Measurements from ENCODE around the gene PRKAR1B. TPM values are rescaled to one million over a fixed set of nuclear protein-coding genes. Genes with fewer than 3 reads are reported as not detected.

PRKAR1B gene
- total RNA-seq, 1 experiment from 2014 or later = 51.7 TPM

DNA sequence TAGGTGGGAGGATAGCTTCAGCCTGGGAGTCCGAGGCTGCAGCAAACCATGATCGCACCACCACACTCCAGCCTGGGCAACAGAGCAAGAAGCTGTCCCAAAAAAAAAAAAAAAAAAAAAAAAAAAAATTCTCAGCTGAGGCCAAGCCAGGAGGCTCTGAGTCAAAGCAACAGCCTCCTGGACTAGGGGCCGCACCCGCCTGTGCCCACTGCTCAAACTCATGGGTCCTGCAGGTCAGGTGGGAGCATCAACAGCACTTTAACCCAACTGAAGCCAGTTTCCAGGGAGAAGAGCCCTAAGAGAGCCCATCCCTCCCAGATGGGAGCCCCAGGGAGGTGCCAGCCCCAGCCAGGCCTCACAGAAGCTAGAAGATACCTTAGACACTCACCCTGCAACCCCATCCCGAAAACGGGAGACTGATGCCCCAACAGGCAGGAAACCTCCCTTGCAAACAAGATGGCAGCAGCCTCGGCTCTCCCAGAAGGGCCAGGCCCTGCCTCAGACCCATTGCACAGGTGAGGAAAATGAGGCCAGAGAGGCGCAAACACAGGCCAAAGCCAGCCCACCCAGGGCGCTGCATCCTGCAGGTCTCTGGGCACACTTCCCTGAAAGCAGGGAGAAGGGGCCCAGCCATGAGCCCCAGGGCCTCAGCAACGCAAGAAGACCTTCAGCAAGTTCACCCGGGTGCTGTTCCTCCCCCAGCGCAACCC, 218.5 kb downstream of the PRKAR1B start:
- CTCF ChIA-PET = no interaction called here
- no peaks in the 10 kb centered on the region for H3K9me3 ChIP-seq (ENCODE audit: insufficient read depth, low read depth)
- H3K9me2 ChIP-seq (ENCODE audit: insufficient read depth) = no peaks in the 10 kb centered on the region
- no peak overlapping the region for H3K4me2 ChIP-seq
- H3K79me2 ChIP-seq (ENCODE audit: low read depth) = peaks cover 4% of the 10 kb centered on the region; the same call in 1 of the 2 replicates
- POLR2A ChIA-PET (ENCODE audit: unreplicated experiment) = no interaction called here
- peaks cover 31% of the 10 kb centered on the region for H4K20me1 ChIP-seq (ENCODE audit: insufficient read depth)
- H3K27me3 ChIP-seq (ENCODE audit: insufficient read depth, low read depth) = no peaks in the 10 kb centered on the region
- H3F3A ChIP-seq (ENCODE audit: insufficient read depth, low read depth) = peaks cover 10% of the 10 kb centered on the region; the same call in 1 of the 2 replicates
- no TSS peak for BruUV-seq (replicated peaks)
- H2AFZ ChIP-seq = no peak overlapping the region
- intact Hi-C loops (cut with micrococcal nuclease; ENCODE audit: unreplicated experiment) = no loop called here
- TF ChIP-seq, protein P1, sequence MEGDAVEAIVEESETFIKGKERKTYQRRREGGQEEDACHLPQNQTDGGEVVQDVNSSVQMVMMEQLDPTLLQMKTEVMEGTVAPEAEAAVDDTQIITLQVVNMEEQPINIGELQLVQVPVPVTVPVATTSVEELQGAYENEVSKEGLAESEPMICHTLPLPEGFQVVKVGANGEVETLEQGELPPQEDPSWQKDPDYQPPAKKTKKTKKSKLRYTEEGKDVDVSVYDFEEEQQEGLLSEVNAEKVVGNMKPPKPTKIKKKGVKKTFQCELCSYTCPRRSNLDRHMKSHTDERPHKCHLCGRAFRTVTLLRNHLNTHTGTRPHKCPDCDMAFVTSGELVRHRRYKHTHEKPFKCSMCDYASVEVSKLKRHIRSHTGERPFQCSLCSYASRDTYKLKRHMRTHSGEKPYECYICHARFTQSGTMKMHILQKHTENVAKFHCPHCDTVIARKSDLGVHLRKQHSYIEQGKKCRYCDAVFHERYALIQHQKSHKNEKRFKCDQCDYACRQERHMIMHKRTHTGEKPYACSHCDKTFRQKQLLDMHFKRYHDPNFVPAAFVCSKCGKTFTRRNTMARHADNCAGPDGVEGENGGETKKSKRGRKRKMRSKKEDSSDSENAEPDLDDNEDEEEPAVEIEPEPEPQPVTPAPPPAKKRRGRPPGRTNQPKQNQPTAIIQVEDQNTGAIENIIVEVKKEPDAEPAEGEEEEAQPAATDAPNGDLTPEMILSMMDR (conservative IDR thresholded peaks at IDR 0.05) = no peak
- TF ChIP-seq EZH2 (IDR thresholded peaks at IDR 0.05; ENCODE audit: low read depth) = no peak
- H3K27ac ChIP-seq = no peak overlapping the region
- no peak for DNase-seq
- H3K4me1 ChIP-seq (replicated peaks; ENCODE audit: insufficient read depth) = no peaks in the 10 kb centered on the region
- no peak overlapping the region for H3K4me3 ChIP-seq
- H3K36me3 ChIP-seq (ENCODE audit: low read depth) = 0 out of 2 replicates have a peak, but pooled peaks cover 6% of the 10 kb centered on the region

DNA sequence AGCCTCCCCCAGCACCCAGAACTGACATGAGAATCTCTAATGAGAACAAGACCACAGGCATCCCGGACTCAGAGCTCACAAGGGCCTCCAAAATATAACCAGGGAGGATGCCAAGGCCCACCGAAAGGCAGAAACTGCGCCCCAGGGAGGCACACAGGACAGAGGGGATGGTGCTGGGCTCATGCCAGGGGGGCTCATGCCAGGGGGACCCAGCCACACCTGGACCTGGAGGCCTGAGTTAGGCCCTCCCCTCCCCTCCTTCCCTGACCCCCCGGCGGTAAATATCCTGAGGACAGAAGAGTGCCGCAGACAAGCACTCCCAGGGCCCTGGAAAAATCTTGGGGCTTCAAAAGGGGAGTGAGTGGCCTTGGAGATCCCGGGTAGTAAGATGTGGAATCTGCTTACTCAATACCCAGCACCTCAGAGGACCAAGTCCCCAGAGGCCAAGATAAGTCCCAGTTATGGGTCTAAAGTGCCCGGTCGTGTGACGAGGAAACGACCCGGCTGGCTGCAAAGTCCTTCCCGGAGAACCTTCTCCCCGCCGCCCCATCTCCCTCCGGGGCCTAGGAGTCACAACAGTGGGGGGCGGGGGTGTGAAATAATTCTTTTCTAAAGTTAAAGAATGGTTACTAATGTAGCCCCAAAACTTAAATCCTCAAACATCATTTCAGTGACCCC, 219.3 kb downstream of the PRKAR1B start:
- Histone ChIP-seq H4K20me1 (ENCODE audit: insufficient read depth) (peaks cover 23% of the 10 kb centered on the region), H3K79me2 (ENCODE audit: low read depth) (no peaks in the 10 kb centered on the region), H2AFZ (no peak overlapping the region), H3K9me3 (ENCODE audit: insufficient read depth, low read depth) (no peaks in the 10 kb centered on the region), H3F3A (ENCODE audit: insufficient read depth, low read depth) (peaks cover 10% of the 10 kb centered on the region; the same call in 1 of the 2 replicates), H3K4me2 (no peak overlapping the region), H3K27ac (no peak overlapping the region), H3K9me2 (ENCODE audit: insufficient read depth) (no peaks in the 10 kb centered on the region), H3K27me3 (ENCODE audit: insufficient read depth, low read depth) (no peaks in the 10 kb centered on the region), H3K4me3 (no peak overlapping the region), H3K4me1 (replicated peaks; ENCODE audit: insufficient read depth) (no peaks in the 10 kb centered on the region), H3K36me3 (ENCODE audit: low read depth) (0 out of 2 replicates have a peak, but pooled peaks cover 6% of the 10 kb centered on the region)
- TF ChIP-seq, protein P1 (conservative IDR thresholded peaks at IDR 0.05) = no peak
- no peak for TF ChIP-seq EZH2 (IDR thresholded peaks at IDR 0.05; ENCODE audit: low read depth)
- CTCF ChIA-PET = no interaction called here
- no TSS peak for BruUV-seq (replicated peaks)
- no peak for DNase-seq
- intact Hi-C loops (cut with micrococcal nuclease; ENCODE audit: unreplicated experiment) = no loop called here
- POLR2A ChIA-PET (ENCODE audit: unreplicated experiment) = no interaction called here

DNA sequence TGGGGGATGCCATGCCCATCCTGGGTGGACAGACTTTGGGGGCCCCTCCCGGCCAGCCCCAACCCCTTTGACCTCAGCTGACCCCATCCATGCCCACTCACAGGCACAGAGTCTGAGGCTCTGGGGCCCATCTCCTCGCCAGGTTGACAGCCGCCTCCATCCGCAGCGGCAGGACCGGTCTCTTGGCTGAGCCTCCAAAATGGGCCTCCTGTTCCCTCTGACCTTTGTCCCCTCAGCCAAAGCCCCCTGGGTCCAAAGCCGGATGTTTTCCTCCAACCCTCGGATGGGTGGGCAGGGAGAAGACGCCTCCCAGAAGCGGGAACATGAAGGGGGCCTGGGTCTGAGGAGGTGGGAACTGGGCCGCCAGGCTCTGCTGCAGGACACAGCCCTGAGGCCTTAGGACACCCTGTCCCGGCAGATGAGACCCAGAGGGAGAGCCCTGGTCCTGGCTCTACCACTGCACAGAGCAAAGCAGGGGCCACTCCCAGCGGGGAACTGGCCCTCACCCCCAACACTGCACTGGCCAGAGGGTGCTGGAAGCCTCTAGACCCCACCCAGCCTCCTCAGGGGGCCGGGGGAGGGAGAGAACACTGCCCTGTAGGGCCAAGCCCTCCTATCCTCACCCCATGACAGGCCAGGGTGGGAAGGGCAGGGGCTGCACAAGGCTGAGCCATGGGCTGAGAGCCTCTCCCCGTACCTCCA, 220.0 kb downstream of the PRKAR1B start:
- intact Hi-C loops (cut with micrococcal nuclease; ENCODE audit: unreplicated experiment) = no loop called here
- POLR2A ChIA-PET (ENCODE audit: unreplicated experiment) = no interaction called here
- no TSS peak for BruUV-seq (replicated peaks)
- no peaks in the 10 kb centered on the region for H3K27me3 ChIP-seq (ENCODE audit: insufficient read depth, low read depth)
- no peak overlapping the region for H3K4me3 ChIP-seq
- no peak overlapping the region for H3K27ac ChIP-seq
- peaks cover 10% of the 10 kb centered on the region; the same call in 1 of the 2 replicates for H3F3A ChIP-seq (ENCODE audit: insufficient read depth, low read depth)
- no peaks in the 10 kb centered on the region for H3K4me1 ChIP-seq (replicated peaks; ENCODE audit: insufficient read depth)
- H3K36me3 ChIP-seq (ENCODE audit: low read depth) = 0 out of 2 replicates have a peak, but pooled peaks cover 6% of the 10 kb centered on the region
- no peaks in the 10 kb centered on the region for H3K9me2 ChIP-seq (ENCODE audit: insufficient read depth)
- no peaks in the 10 kb centered on the region for H3K79me2 ChIP-seq (ENCODE audit: low read depth)
- DNase-seq = no peak
- CTCF ChIA-PET = no interaction called here
- peaks cover 17% of the 10 kb centered on the region for H4K20me1 ChIP-seq (ENCODE audit: insufficient read depth)
- no peak overlapping the region for H3K4me2 ChIP-seq
- TF ChIP-seq, protein P1 (conservative IDR thresholded peaks at IDR 0.05) = no peak
- TF ChIP-seq EZH2 (IDR thresholded peaks at IDR 0.05; ENCODE audit: low read depth) = no peak
- H3K9me3 ChIP-seq (ENCODE audit: insufficient read depth, low read depth) = no peaks in the 10 kb centered on the region
- no peak overlapping the region for H2AFZ ChIP-seq

Measured in PC-9 (cell line).